Caco-2 (cell line): ENCODE measurements around the gene AEN. TPM values are rescaled to one million over a fixed set of nuclear protein-coding genes. Genes with fewer than 3 reads are reported as not detected.

Experiments
- BruUV-seq: library from RNA; stranded (reverse); fragments of 400-500 nt; replicated peaks from 2 replicates; lab custom pipeline; 2021; lab: Mats Ljungman, UMichigan
- CTCF ChIA-PET: fragments of 300-600 bp; sonication (Branson Sonifier 250); formaldehyde crosslinking; loops from one replicate; lab custom pipeline; 2022; ENCODE audit warnings: antibody characterized with exemption; lab: Charles Lee
- POLR2A ChIA-PET: fragments of 300-600 bp; sonication (Branson Sonifier 250); formaldehyde crosslinking; loops from one replicate; lab custom pipeline; 2022; ENCODE audit warnings: antibody characterized with exemption; lab: Charles Lee
- DNase-seq, 2 experiments: peaks; one replicate each; pipeline versions ENCODE4 v3.0.0 to v3.0.0-alpha.2; 2020 to 2022
- H3K27me3 ChIP-seq: replicated peaks from 2 replicates; pipeline ENCODE4 v1.6.0; 2011; ENCODE audit warnings: low read length; ENCODE audit not compliant: control insufficient read depth, insufficient read depth
- H3K36me3 ChIP-seq: 2 replicates; pipeline ENCODE4 v1.5.1; 2011; ENCODE audit warnings: low read length; ENCODE audit not compliant: control insufficient read depth, insufficient read depth
- H3K4me1 ChIP-seq: fragments of 250-450 bp; sonication (Bioruptor Pico); 2 replicates; pipeline ENCODE4 v1.5.1; 2020; ENCODE audit warnings: mild to moderate bottlenecking
- H3K4me3 ChIP-seq: 2 replicates; pipeline ENCODE4 v1.5.1; 2011; ENCODE audit warnings: low read depth, mild to moderate bottlenecking, control low read depth, low read length
- H3K9me3 ChIP-seq: fragments of 250-450 bp; sonication (Bioruptor Pico); 2 replicates; pipeline ENCODE4 v1.5.1; 2020; ENCODE audit warnings: mild to moderate bottlenecking, moderate library complexity
- H3K27ac Mint-ChIP-seq: one replicate; pipeline ENCODE4 v1.8.0; 2022; ENCODE audit warnings: mixed read lengths; ENCODE audit not compliant: unreplicated experiment
- H3K27me3 Mint-ChIP-seq: one replicate; pipeline ENCODE4 v1.8.0; 2022; ENCODE audit warnings: mixed read lengths; ENCODE audit not compliant: insufficient read depth, unreplicated experiment
- H3K36me3 Mint-ChIP-seq: one replicate; pipeline ENCODE4 v1.8.0; 2022; ENCODE audit warnings: mild to moderate bottlenecking, mixed read lengths; ENCODE audit not compliant: insufficient read depth, unreplicated experiment
- H3K4me1 Mint-ChIP-seq: one replicate; pipeline ENCODE4 v1.8.0; 2022; ENCODE audit warnings: low read depth, mixed read lengths; ENCODE audit not compliant: unreplicated experiment
- H3K4me3 Mint-ChIP-seq: one replicate; pipeline ENCODE4 v1.8.0; 2022; ENCODE audit warnings: mild to moderate bottlenecking, moderate library complexity, mixed read lengths; ENCODE audit not compliant: unreplicated experiment
- H3K9me3 Mint-ChIP-seq: one replicate; pipeline ENCODE4 v1.8.0; 2022; ENCODE audit warnings: mixed read lengths; ENCODE audit not compliant: unreplicated experiment
- intact Hi-C: fragments of 100-400 bp; cut with micrococcal nuclease; formaldehyde crosslinking; loops from one replicate; pipeline ENCODE4 v1.10.0; 2022; ENCODE audit not compliant: unreplicated experiment
- total RNA-seq: library from RNA; stranded (reverse); gene quantifications from 2 replicates; pipeline ENCODE4 v1.2.3, GENCODE V29; 2022
- TF ChIP-seq, protein P1 (sequence below), 2 experiments: fragments of 200-600 bp in 1 of 2; IDR thresholded peaks; 1 replicate in 1 of 2; 2 replicates in 1 of 2; pipeline versions ENCODE4 v1.5.1 to v1.8.0; 2011 to 2022; ENCODE audit warnings: antibody characterized with exemption in 1 of 2, control low read depth in 1 of 2, inconsistent platforms in 1 of 2, low read depth in 1 of 2, low read length in 1 of 2, mild to moderate bottlenecking in 1 of 2, moderate library complexity in 1 of 2; ENCODE audit not compliant: insufficient read depth in 1 of 2, severe bottlenecking in 1 of 2, unreplicated experiment in 1 of 2

The AEN gene
- total RNA-seq, 1 experiment from 2014 or later = 33.2 TPM

DNA sequence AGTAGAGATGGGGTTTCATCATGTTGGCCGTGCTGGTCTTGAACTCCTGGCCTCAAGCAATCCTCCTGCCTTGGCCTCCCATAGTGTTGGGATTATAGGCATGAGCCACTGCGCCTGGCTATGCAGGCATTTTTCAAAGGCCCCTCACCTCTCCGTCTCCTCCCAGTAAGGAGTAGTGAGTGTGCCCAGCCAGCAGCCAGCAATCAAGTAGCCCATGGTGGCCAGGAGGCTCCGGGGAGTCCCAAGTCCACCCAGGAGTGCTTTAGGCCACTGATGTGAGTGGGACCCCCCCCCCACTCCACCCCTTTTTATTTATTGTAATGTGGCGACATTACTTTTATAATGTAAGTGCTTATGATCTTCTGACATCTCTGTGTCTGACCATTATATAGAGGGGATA is 25.8 kb downstream of the AEN start:
- Mint-ChIP-seq H3K9me3 (no peaks in the 10 kb centered on the region), H3K36me3 (peaks cover 5% of the 10 kb centered on the region), H3K27ac (no peak overlapping the region), H3K27me3 (no peaks in the 10 kb centered on the region), H3K4me3 (no peak overlapping the region), H3K4me1 (no peaks in the 10 kb centered on the region)
- no peaks in the 10 kb centered on the region for H3K4me1 ChIP-seq
- intact Hi-C loops = no loop called here
- ChIA-PET CTCF (interaction anchor here (1.2 kb wide), 1 partner anchor 11 kb away, joined by 4 read pairs; no protein-coding TSS in a partner anchor), POLR2A (no interaction called here)
- TF ChIP-seq, protein P1, sequence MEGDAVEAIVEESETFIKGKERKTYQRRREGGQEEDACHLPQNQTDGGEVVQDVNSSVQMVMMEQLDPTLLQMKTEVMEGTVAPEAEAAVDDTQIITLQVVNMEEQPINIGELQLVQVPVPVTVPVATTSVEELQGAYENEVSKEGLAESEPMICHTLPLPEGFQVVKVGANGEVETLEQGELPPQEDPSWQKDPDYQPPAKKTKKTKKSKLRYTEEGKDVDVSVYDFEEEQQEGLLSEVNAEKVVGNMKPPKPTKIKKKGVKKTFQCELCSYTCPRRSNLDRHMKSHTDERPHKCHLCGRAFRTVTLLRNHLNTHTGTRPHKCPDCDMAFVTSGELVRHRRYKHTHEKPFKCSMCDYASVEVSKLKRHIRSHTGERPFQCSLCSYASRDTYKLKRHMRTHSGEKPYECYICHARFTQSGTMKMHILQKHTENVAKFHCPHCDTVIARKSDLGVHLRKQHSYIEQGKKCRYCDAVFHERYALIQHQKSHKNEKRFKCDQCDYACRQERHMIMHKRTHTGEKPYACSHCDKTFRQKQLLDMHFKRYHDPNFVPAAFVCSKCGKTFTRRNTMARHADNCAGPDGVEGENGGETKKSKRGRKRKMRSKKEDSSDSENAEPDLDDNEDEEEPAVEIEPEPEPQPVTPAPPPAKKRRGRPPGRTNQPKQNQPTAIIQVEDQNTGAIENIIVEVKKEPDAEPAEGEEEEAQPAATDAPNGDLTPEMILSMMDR (IDR thresholded peaks at IDR 0.05; ENCODE audit: insufficient read depth in 1 of 2, low read depth in 1 of 2, low read length in 1 of 2, severe bottlenecking in 1 of 2, unreplicated experiment in 1 of 2) = no peak
- H3K27me3 ChIP-seq = no peaks in the 10 kb centered on the region
- H3K4me3 ChIP-seq = no peak overlapping the region
- no peaks in the 10 kb centered on the region for H3K9me3 ChIP-seq
- BruUV-seq = no TSS peak
- DNase-seq = no peak
- no peaks in the 10 kb centered on the region for H3K36me3 ChIP-seq

DNA sequence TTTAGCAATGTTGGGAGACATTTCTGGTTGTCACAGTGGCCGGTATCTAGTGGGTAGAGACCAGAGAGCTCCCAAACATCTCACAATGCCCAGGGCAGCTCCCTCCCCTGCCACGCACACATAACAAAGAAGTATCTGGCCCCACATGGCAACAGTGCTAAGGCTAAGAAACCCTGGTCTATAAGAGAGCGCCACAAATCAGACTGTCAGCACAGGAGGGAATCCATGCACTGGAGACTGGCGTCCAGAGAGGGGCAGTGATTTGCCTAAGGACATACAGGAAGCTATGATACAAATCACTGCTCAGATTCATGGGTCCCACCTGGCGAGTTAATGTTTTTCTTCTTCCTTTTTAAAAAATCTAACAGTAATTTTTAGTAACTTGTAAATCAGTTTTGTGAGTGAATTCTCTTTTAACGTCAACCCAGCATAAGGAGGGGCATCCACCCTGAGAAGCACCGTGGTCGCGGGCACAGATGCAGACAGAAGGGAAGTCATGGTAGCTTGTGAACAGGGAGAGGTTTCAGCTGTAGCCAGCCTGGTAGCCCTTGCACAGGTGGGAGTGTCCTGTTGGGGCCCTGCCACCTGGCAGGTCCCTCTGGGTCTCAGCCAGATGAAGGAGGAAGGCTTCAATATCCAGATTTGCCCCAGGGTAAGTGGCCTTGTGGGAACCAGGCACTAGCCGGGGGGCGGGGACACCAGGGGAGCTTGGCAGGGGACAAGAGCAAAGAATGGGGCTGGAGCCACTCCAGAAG is 26.4 kb downstream of the AEN start:
- Mint-ChIP-seq H3K36me3 (peaks cover 5% of the 10 kb centered on the region), H3K27me3 (no peaks in the 10 kb centered on the region), H3K4me3 (no peak overlapping the region), H3K9me3 (no peaks in the 10 kb centered on the region), H3K27ac (no peak overlapping the region), H3K4me1 (no peaks in the 10 kb centered on the region)
- Histone ChIP-seq H3K4me1 (no peaks in the 10 kb centered on the region), H3K9me3 (no peaks in the 10 kb centered on the region), H3K36me3 (no peaks in the 10 kb centered on the region), H3K27me3 (no peaks in the 10 kb centered on the region), H3K4me3 (no peak overlapping the region)
- ChIA-PET POLR2A (no interaction called here), CTCF (interaction anchor here (1.2 kb wide), 1 partner anchor 10 kb away, joined by 4 read pairs; no protein-coding TSS in a partner anchor)
- no TSS peak for BruUV-seq
- TF ChIP-seq, protein P1 (IDR thresholded peaks at IDR 0.05; ENCODE audit: insufficient read depth in 1 of 2, low read depth in 1 of 2, low read length in 1 of 2, severe bottlenecking in 1 of 2, unreplicated experiment in 1 of 2) = no peak
- intact Hi-C loops = no loop called here
- DNase-seq = no peak

DNA sequence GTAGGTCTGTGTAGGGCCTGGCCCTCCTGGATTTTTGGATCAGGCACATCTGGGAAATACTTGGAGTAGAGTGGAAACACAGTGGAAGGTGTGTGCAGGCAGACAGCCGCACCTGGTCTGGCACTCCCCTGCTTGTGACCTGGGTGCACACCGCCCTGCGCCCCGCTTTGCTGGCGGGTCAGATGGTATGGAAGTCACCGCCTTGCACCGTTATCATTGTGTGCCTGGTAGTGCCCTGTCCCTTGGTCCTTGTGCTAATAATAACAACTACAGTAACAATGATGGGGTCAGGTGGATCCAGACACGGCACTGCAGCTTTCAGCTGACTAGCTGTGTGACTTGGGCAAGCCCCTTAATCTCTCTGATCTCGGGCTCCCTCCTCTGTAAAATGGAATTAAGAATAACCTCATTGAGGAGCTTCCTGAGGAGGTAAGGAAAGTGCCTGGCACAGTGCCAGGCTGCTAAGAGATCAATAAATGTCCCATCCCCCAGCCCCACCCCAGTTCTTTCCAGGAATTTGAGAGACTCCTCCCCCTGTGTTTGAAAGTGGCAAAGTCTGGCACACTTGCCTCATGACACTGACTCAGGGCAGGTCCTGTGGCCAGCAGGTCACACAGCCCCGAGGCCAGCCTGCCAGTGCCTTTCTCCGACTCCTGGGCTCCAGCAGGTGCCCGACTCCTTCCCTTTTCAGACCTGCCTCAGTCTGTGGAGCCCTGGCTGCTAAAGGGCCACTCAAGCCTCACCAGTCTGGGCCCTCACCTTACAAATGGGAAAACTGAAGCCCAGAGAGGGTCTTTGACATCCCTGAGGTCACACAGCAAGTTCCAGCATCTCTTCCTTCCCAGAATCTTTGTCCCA is 27.4 kb downstream of the AEN start:
- Mint-ChIP-seq H3K36me3 (peaks cover 5% of the 10 kb centered on the region), H3K4me1 (no peaks in the 10 kb centered on the region), H3K27ac (no peak overlapping the region), H3K4me3 (no peak overlapping the region), H3K9me3 (no peaks in the 10 kb centered on the region), H3K27me3 (no peaks in the 10 kb centered on the region)
- no peaks in the 10 kb centered on the region for H3K4me1 ChIP-seq
- H3K36me3 ChIP-seq = no peaks in the 10 kb centered on the region
- BruUV-seq = no TSS peak
- TF ChIP-seq, protein P1 (IDR thresholded peaks at IDR 0.05; ENCODE audit: insufficient read depth in 1 of 2, low read depth in 1 of 2, low read length in 1 of 2, severe bottlenecking in 1 of 2, unreplicated experiment in 1 of 2) = no peak
- H3K27me3 ChIP-seq = no peaks in the 10 kb centered on the region
- H3K9me3 ChIP-seq = no peaks in the 10 kb centered on the region
- no peak overlapping the region for H3K4me3 ChIP-seq
- no peak for DNase-seq
- ChIA-PET POLR2A (no interaction called here), CTCF (no interaction called here)
- intact Hi-C loops = no loop called here
